ENCODE data around the gene UVRAG. TPM values are rescaled to one million over a fixed set of nuclear protein-coding genes. Genes with fewer than 3 reads are reported as not detected.

UVRAG gene
- total RNA-seq, 1 donor from 2014 or later: 45.2 TPM

- no peaks in the 10 kb centered on the region for H3K4me1 ChIP-seq
- TF ChIP-seq CTCF (IDR thresholded peaks at IDR 0.05): no peak
- intact Hi-C loops (cut with DNase I): no loop called here
- H3K9me3 ChIP-seq: no peaks in the 10 kb centered on the region
- no peak overlapping the region for H3K27ac ChIP-seq
- H3K27me3 ChIP-seq: no peaks in the 10 kb centered on the region
- H3K4me3 ChIP-seq: no peak overlapping the region
- no peaks in the 10 kb centered on the region for H3K36me3 ChIP-seq
- no peak for DNase-seq (ENCODE audit: low spot score in 2 of 2)
These were observed 215.3 kb downstream of the UVRAG start for GRCh38 chr11:76030286-76030685.

- intact Hi-C loops (cut with DNase I): no loop called here
These were observed 216.1 kb downstream of the UVRAG start for GRCh38 chr11:76030968-76031590.

GRCh38 chr11:76033699-76034098 is 218.7 kb downstream of the UVRAG start:
- Histone ChIP-seq H3K9me3 (no peaks in the 10 kb centered on the region), H3K27me3 (no peaks in the 10 kb centered on the region), H3K4me1 (no peaks in the 10 kb centered on the region), H3K4me3 (no peak overlapping the region), H3K36me3 (no peaks in the 10 kb centered on the region), H3K27ac (no peak overlapping the region)
- no peak for DNase-seq (ENCODE audit: low spot score in 2 of 2)
- no peak for TF ChIP-seq CTCF (IDR thresholded peaks at IDR 0.05)
- intact Hi-C loops (cut with DNase I): no loop called here

More at GRCh38 chr11:76030968-76031590, 216.1 kb downstream of the UVRAG start:
- Histone ChIP-seq H3K9me3 (no peaks in the 10 kb centered on the region), H3K27me3 (no peaks in the 10 kb centered on the region), H3K4me1 (no peaks in the 10 kb centered on the region), H3K27ac (no peak overlapping the region), H3K36me3 (no peaks in the 10 kb centered on the region), H3K4me3 (no peak overlapping the region)
- DNase-seq (ENCODE audit: low spot score in 2 of 2): no peak
- TF ChIP-seq CTCF (IDR thresholded peaks at IDR 0.05): no peak

GRCh38 chr11:76035020-76035419 is 220.0 kb downstream of the UVRAG start:
- TF ChIP-seq CTCF (IDR thresholded peaks at IDR 0.05): no peak
- Histone ChIP-seq H3K27me3 (no peaks in the 10 kb centered on the region), H3K4me1 (no peaks in the 10 kb centered on the region), H3K4me3 (no peak overlapping the region), H3K27ac (no peak overlapping the region), H3K9me3 (no peaks in the 10 kb centered on the region), H3K36me3 (no peaks in the 10 kb centered on the region)
- intact Hi-C loops (cut with DNase I): no loop called here
- DNase-seq (ENCODE audit: low spot score in 2 of 2): no peak

GRCh38 chr11:76038608-76039007 is 223.6 kb downstream of the UVRAG start:
- Histone ChIP-seq H3K27me3 (no peaks in the 10 kb centered on the region), H3K4me1 (no peaks in the 10 kb centered on the region), H3K4me3 (no peak overlapping the region), H3K9me3 (no peaks in the 10 kb centered on the region), H3K36me3 (no peaks in the 10 kb centered on the region), H3K27ac (no peak overlapping the region)
- no peak for DNase-seq (ENCODE audit: low spot score in 2 of 2)
- intact Hi-C loops (cut with DNase I): no loop called here
- TF ChIP-seq CTCF (IDR thresholded peaks at IDR 0.05): no peak

GRCh38 chr11:76041208-76041607 is 226.2 kb downstream of the UVRAG start:
- no peak for DNase-seq (ENCODE audit: low spot score in 2 of 2)
- no peaks in the 10 kb centered on the region for H3K27me3 ChIP-seq
- H3K4me1 ChIP-seq: peaks cover 0 to 4% of the 10 kb centered on the region in 2 donors
- H3K27ac ChIP-seq: no peak overlapping the region
- H3K9me3 ChIP-seq: no peaks in the 10 kb centered on the region
- H3K36me3 ChIP-seq: no peaks in the 10 kb centered on the region
- H3K4me3 ChIP-seq: no peak overlapping the region
- intact Hi-C loops (cut with DNase I): no loop called here
- no peak for TF ChIP-seq CTCF (IDR thresholded peaks at IDR 0.05)

Data from ascending aorta (tissue), 2 donors.